Large intestine (tissue), 12 donors: ENCODE measurements around the gene MEI1. TPM values are rescaled to one million over a fixed set of nuclear protein-coding genes. Genes with fewer than 3 reads are reported as not detected.

ENCODE experiments used
- DNase-seq, 2 donors: peaks; one replicate each; pipeline versions ENCODE4 v3.0.0 to v3.0.0-alpha.2; 2013
- H3K27ac ChIP-seq: one replicate; pipeline ENCODE4 v1.5.1; 2013; ENCODE audit warnings: low read length
- H3K27me3 ChIP-seq: 2 replicates; pipeline ENCODE4 v1.6.1; 2013; ENCODE audit warnings: low read length; ENCODE audit not compliant: control insufficient read depth, insufficient read depth
- H3K36me3 ChIP-seq: 2 replicates; pipeline ENCODE4 v1.6.1; 2013; ENCODE audit warnings: low read length; ENCODE audit not compliant: control insufficient read depth, insufficient read depth
- H3K4me1 ChIP-seq: one replicate; pipeline ENCODE4 v1.6.1; 2013; ENCODE audit warnings: low read length; ENCODE audit not compliant: control insufficient read depth, insufficient read depth
- H3K4me3 ChIP-seq: one replicate; pipeline ENCODE4 v1.5.1; 2013; ENCODE audit warnings: low read length
- H3K9me3 ChIP-seq: one replicate; pipeline ENCODE4 v1.6.1; 2013; ENCODE audit warnings: mild to moderate bottlenecking, low read depth, low read length, moderate library complexity; ENCODE audit not compliant: control insufficient read depth
- WGBS: methylation state at CpG from one replicate; pipeline ENCODE4 v1.1.5; 2013; ENCODE audit warnings: low lambda C conversion rate; ENCODE audit not compliant: insufficient coverage; 5-methylcytosine and 5-hydroxymethylcytosine counted together
- long read RNA-seq, 11 donors: transcript quantifications; one replicate each; lab custom pipeline, GENCODE V29; 2026
- polyA plus RNA-seq: library from polyadenylated mRNA; unstranded; fragments of 120-200 nt; gene quantifications from one replicate; pipeline ENCODE4 v1.2.1, GENCODE V29; 2013

The MEI1 gene
- 4.4 TPM for polyA plus RNA-seq
- long read RNA-seq, donor 1, result 0 reads
- long read RNA-seq, donor 2, result 0 reads
- long read RNA-seq, donor 3, result 0 reads
- long read RNA-seq, donor 4, result 0 reads
- long read RNA-seq, donor 5, result 0 reads
- long read RNA-seq, donor 6, result 0 reads
- long read RNA-seq, donor 7, result 0 reads
- long read RNA-seq, donor 8, result 0 reads
- long read RNA-seq, donor 9, result 0 reads
- long read RNA-seq, donor 10, result 0 reads
- long read RNA-seq, donor 11, result 0 reads

GRCh38 chr22:41699264-41700107 lies at the start of gene MEI1:
Gene MEI1, plus strand, starts transcription at chr22:41699503. Its CDS starts 36 bp downstream, at chr22:41699539.
- Histone ChIP-seq H3K27ac (no peak within 1 kb of the TSS), H3K4me3 (no peak within 1 kb of the TSS), H3K27me3 (peaks cover 7% of the 10 kb centered on the region), H3K9me3 (peaks cover 10% of the 10 kb centered on the region), H3K36me3 (peaks cover 2% of the 10 kb centered on the region), H3K4me1 (peaks cover 18% of the 10 kb centered on the region)
- DNase-seq, result peak; percentile 73 to 85
- no CpG with 5 or more reads among the region's 69 CpGs for WGBS

GRCh38 chr22:41650229-41650628 lies 49.1 kb upstream of the MEI1 start:
- Histone ChIP-seq H3K27me3 (no peaks in the 10 kb centered on the region), H3K27ac (no peak overlapping the region), H3K9me3 (no peaks in the 10 kb centered on the region), H3K4me1 (no peaks in the 10 kb centered on the region), H3K4me3 (no peak overlapping the region), H3K36me3 (peaks cover 91% of the 10 kb centered on the region)
- DNase-seq, result no peak
- WGBS, result no CpG with 5 or more reads among the region's 1 CpG

- H3K27me3 ChIP-seq, result no peaks in the 10 kb centered on the region
- H3K27ac ChIP-seq, result no peak overlapping the region
- no CpG with 5 or more reads among the region's 11 CpGs for WGBS
- DNase-seq, result no peak
- H3K4me1 ChIP-seq, result no peaks in the 10 kb centered on the region
- peaks cover 90% of the 10 kb centered on the region for H3K36me3 ChIP-seq
- no peak overlapping the region for H3K4me3 ChIP-seq
- H3K9me3 ChIP-seq, result no peaks in the 10 kb centered on the region
These were observed 48.5 kb upstream of the MEI1 start for GRCh38 chr22:41650821-41651220.

- Histone ChIP-seq H3K4me3 (no peak overlapping the region), H3K4me1 (no peaks in the 10 kb centered on the region), H3K27me3 (no peaks in the 10 kb centered on the region), H3K27ac (no peak overlapping the region), H3K9me3 (no peaks in the 10 kb centered on the region), H3K36me3 (peaks cover 92% of the 10 kb centered on the region)
- DNase-seq, result no peak
- 100% methylated on average over 1 of the region's 3 CpGs for WGBS
These were observed 45.0 kb upstream of the MEI1 start for GRCh38 chr22:41654322-41654721.

GRCh38 chr22:41656556-41656955 lies 42.7 kb upstream of the MEI1 start:
- 71% methylated on average over 1 of the region's 5 CpGs for WGBS
- Histone ChIP-seq H3K4me3 (no peak overlapping the region), H3K36me3 (peaks cover 93% of the 10 kb centered on the region), H3K4me1 (no peaks in the 10 kb centered on the region), H3K9me3 (no peaks in the 10 kb centered on the region), H3K27me3 (no peaks in the 10 kb centered on the region), H3K27ac (no peak overlapping the region)
- DNase-seq, result no peak

- Histone ChIP-seq H3K9me3 (no peaks in the 10 kb centered on the region), H3K27me3 (no peaks in the 10 kb centered on the region), H3K4me3 (no peak overlapping the region), H3K4me1 (no peaks in the 10 kb centered on the region), H3K36me3 (peaks cover 91% of the 10 kb centered on the region), H3K27ac (no peak overlapping the region)
- no CpG with 5 or more reads among the region's 6 CpGs for WGBS
- DNase-seq, result no peak
These were observed 41.6 kb upstream of the MEI1 start for GRCh38 chr22:41657709-41658108.

- Histone ChIP-seq H3K9me3 (no peaks in the 10 kb centered on the region), H3K27me3 (no peaks in the 10 kb centered on the region), H3K4me3 (no peak overlapping the region), H3K36me3 (peaks cover 91% of the 10 kb centered on the region), H3K27ac (no peak overlapping the region), H3K4me1 (no peaks in the 10 kb centered on the region)
- WGBS, result no CpG with 5 or more reads among the region's 17 CpGs
- DNase-seq, result no peak
These were observed 40.4 kb upstream of the MEI1 start for GRCh38 chr22:41658869-41659268.

GRCh38 chr22:41659941-41660340 lies 39.4 kb upstream of the MEI1 start:
- no CpG with 5 or more reads among the region's 1 CpG for WGBS

GRCh38 chr22:41660416-41660815 lies 38.9 kb upstream of the MEI1 start:
- no peak for DNase-seq
- WGBS, result no CpG with 5 or more reads among the region's 3 CpGs
- Histone ChIP-seq H3K36me3 (peaks cover 89% of the 10 kb centered on the region), H3K27ac (no peak overlapping the region), H3K4me1 (no peaks in the 10 kb centered on the region), H3K27me3 (no peaks in the 10 kb centered on the region), H3K9me3 (no peaks in the 10 kb centered on the region), H3K4me3 (no peak overlapping the region)

More at GRCh38 chr22:41659941-41660340, 39.4 kb upstream of the MEI1 start:
- no peaks in the 10 kb centered on the region for H3K4me1 ChIP-seq
- DNase-seq, result no peak
- no peaks in the 10 kb centered on the region for H3K9me3 ChIP-seq
- H3K27ac ChIP-seq, result no peak overlapping the region
- no peaks in the 10 kb centered on the region for H3K27me3 ChIP-seq
- H3K36me3 ChIP-seq, result peaks cover 90% of the 10 kb centered on the region
- H3K4me3 ChIP-seq, result no peak overlapping the region

GRCh38 chr22:41661088-41661487 lies 38.2 kb upstream of the MEI1 start:
- WGBS, result no CpG with 5 or more reads among the region's 3 CpGs
- Histone ChIP-seq H3K9me3 (no peaks in the 10 kb centered on the region), H3K4me1 (no peaks in the 10 kb centered on the region), H3K27ac (no peak overlapping the region), H3K4me3 (no peak overlapping the region), H3K36me3 (peaks cover 85% of the 10 kb centered on the region), H3K27me3 (no peaks in the 10 kb centered on the region)
- DNase-seq, result no peak
